DOHH2 (cell line): Measurements from ENCODE around the gene ABCC8.

ENCODE experiments used
- H3F3A ChIP-seq: fragments of 200-600 bp; sonication (generic), shearing (Covaris generic); 2 replicates; pipeline ENCODE4 v1.6.0; 2016; ENCODE audit warnings: antibody characterized with exemption, mild to moderate bottlenecking; ENCODE audit not compliant: control insufficient read depth, insufficient read depth
- H3K27ac ChIP-seq: fragments of 200-600 bp; sonication (generic); 2 replicates; pipeline ENCODE4 v1.5.1; 2014; ENCODE audit warnings: low read depth, mild to moderate bottlenecking, low read length, moderate library complexity
- H3K27me3 ChIP-seq: fragments of 200-600 bp; sonication (generic); 2 replicates; pipeline ENCODE4 v1.6.1; 2014; ENCODE audit warnings: mild to moderate bottlenecking, low read length, mixed read lengths; ENCODE audit not compliant: control insufficient read depth
- H3K36me3 ChIP-seq: fragments of 200-600 bp; sonication (generic); 2 replicates; pipeline ENCODE4 v1.6.1; 2014; ENCODE audit warnings: mild to moderate bottlenecking, low read length, moderate library complexity, mixed read lengths; ENCODE audit not compliant: control insufficient read depth
- H3K4me1 ChIP-seq: fragments of 200-600 bp; sonication (generic); 2 replicates; pipeline ENCODE4 v1.6.1; 2014; ENCODE audit warnings: mild to moderate bottlenecking, low read length, mixed read lengths; ENCODE audit not compliant: control insufficient read depth
- H3K4me2 ChIP-seq: fragments of 200-600 bp; sonication (generic); 2 replicates; pipeline ENCODE4 v1.6.0; 2014; ENCODE audit warnings: mild to moderate bottlenecking, low read length, moderate library complexity
- H3K4me3 ChIP-seq: fragments of 200-600 bp; sonication (generic); 2 replicates; pipeline ENCODE4 v1.5.1; 2014; ENCODE audit warnings: mild to moderate bottlenecking, low read length, mixed read lengths
- H3K79me2 ChIP-seq: fragments of 200-600 bp; sonication (generic); 2 replicates; pipeline ENCODE4 v1.6.1; 2014; ENCODE audit warnings: mild to moderate bottlenecking, low read length, mixed read lengths; ENCODE audit not compliant: control insufficient read depth
- H3K9me2 ChIP-seq: fragments of 200-600 bp; sonication (generic); replicated peaks from 2 replicates; pipeline ENCODE4 v1.6.1; 2014; ENCODE audit warnings: mild to moderate bottlenecking, low read length, mixed read lengths; ENCODE audit not compliant: control insufficient read depth
- H3K9me3 ChIP-seq: fragments of 200-600 bp; sonication (generic); 2 replicates; pipeline ENCODE4 v1.6.1; 2014; ENCODE audit warnings: antibody characterized with exemption, low read length, mixed read lengths; ENCODE audit not compliant: control insufficient read depth, insufficient read depth
- H4K20me1 ChIP-seq: fragments of 200-600 bp; sonication (generic); 2 replicates; pipeline ENCODE4 v1.6.0; 2014; ENCODE audit warnings: low read depth, mild to moderate bottlenecking, antibody characterized with exemption, low read length, moderate library complexity; ENCODE audit not compliant: control insufficient read depth, insufficient read depth
- EZH2phosphoT487 ChIP-seq: fragments of 200-600 bp; sonication (generic); IDR thresholded peaks from 2 replicates; pipeline ENCODE4 v1.6.1; 2017; ENCODE audit warnings: borderline replicate concordance, mild to moderate bottlenecking, antibody characterized with exemption, low read length, moderate library complexity, mixed read lengths
- TF ChIP-seq, protein P1 (sequence below): fragments of 200-600 bp; sonication (generic); IDR thresholded peaks from one replicate; pipeline ENCODE4 v1.5.1; 2014; ENCODE audit warnings: antibody characterized with exemption, mild to moderate bottlenecking, low read depth, low read length; ENCODE audit not compliant: poor library complexity, severe bottlenecking

Gene ABCC8

DNA sequence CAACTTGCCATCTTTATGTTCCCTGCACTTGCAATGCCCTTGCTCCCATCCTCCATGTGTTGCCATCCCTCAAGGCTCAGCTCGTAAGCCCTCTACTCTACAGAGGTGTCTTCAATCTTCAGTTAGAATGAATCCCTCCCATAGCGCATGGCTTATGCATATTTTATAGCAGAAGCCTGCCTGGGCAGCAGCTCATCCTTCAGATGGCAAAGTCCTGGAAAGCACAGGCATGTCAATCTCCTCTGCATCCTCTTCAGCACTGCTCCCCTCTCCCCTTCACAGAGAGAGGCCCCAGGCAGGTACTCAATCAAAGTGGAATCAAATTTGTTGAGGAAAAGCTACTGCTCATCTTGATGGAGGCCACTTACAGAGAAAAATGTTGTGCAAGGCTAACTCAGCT, 31.1 kb upstream of the ABCC8 start:
- no peaks in the 10 kb centered on the region for H4K20me1 ChIP-seq
- no peaks in the 10 kb centered on the region for H3K4me1 ChIP-seq
- no peaks in the 10 kb centered on the region for H3K36me3 ChIP-seq
- no peaks in the 10 kb centered on the region for H3K9me2 ChIP-seq
- H3K27me3 ChIP-seq: peaks cover 19% of the 10 kb centered on the region; the same call in 1 of the 2 replicates
- H3K4me3 ChIP-seq: no peak overlapping the region
- H3F3A ChIP-seq: no peaks in the 10 kb centered on the region
- H3K9me3 ChIP-seq: no peaks in the 10 kb centered on the region
- no peak overlapping the region for H3K4me2 ChIP-seq
- TF ChIP-seq, protein P1, sequence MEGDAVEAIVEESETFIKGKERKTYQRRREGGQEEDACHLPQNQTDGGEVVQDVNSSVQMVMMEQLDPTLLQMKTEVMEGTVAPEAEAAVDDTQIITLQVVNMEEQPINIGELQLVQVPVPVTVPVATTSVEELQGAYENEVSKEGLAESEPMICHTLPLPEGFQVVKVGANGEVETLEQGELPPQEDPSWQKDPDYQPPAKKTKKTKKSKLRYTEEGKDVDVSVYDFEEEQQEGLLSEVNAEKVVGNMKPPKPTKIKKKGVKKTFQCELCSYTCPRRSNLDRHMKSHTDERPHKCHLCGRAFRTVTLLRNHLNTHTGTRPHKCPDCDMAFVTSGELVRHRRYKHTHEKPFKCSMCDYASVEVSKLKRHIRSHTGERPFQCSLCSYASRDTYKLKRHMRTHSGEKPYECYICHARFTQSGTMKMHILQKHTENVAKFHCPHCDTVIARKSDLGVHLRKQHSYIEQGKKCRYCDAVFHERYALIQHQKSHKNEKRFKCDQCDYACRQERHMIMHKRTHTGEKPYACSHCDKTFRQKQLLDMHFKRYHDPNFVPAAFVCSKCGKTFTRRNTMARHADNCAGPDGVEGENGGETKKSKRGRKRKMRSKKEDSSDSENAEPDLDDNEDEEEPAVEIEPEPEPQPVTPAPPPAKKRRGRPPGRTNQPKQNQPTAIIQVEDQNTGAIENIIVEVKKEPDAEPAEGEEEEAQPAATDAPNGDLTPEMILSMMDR: no peak
- no peak for TF ChIP-seq EZH2phosphoT487
- no peaks in the 10 kb centered on the region for H3K79me2 ChIP-seq
- H3K27ac ChIP-seq: no peak overlapping the region

DNA sequence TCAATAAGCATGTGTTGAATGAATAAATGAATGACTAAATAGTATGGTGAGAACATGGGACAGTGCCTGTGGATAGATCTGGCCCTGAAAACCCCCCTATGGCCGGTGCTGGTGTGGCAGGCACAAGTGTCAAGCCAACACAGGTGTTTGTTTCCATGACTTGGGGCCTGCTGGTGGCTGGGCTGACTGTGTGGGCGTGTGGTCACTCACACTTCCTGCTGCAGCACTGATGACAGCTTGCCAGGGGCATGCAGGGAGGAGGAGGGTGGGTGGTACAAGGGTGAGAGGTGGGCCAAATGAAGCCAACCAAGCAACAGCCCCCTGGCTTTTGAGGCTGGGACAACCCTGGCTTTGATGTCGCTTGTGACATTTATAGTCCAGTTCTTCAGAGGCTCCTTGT, 30.3 kb upstream of the ABCC8 start:
- no peak overlapping the region for H3K4me2 ChIP-seq
- no peaks in the 10 kb centered on the region for H3K79me2 ChIP-seq
- no peak overlapping the region for H3K27ac ChIP-seq
- no peaks in the 10 kb centered on the region for H3K9me3 ChIP-seq
- H3K36me3 ChIP-seq: no peaks in the 10 kb centered on the region
- no peaks in the 10 kb centered on the region for H4K20me1 ChIP-seq
- no peaks in the 10 kb centered on the region for H3K9me2 ChIP-seq
- TF ChIP-seq EZH2phosphoT487: no peak
- TF ChIP-seq, protein P1: no peak
- no peaks in the 10 kb centered on the region for H3K4me1 ChIP-seq
- H3K4me3 ChIP-seq: no peak overlapping the region
- no peaks in the 10 kb centered on the region for H3F3A ChIP-seq
- peaks cover 15% of the 10 kb centered on the region; the same call in 1 of the 2 replicates for H3K27me3 ChIP-seq

DNA sequence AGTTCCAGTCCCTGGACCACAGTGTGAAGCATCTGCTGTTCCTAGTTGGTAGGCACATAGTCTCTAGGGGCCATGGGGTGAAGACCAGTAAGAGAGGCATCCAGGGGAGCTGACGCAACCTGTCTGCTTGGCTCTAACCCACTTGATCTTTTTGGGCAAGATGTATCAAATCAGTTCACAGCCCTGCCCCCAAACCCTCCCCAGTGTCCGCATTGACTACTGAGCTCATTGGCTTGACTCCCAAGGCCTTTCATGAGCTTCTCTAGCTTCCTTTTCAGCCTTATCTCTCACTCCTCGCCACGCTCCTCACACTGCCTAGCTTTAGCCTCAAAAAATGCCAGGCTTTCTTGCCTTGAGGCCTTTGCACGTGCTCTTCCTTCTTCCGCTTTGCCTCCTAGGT, 29.7 kb upstream of the ABCC8 start:
- H3K27me3 ChIP-seq: peaks cover 11% of the 10 kb centered on the region; the same call in 1 of the 2 replicates
- no peak overlapping the region for H3K27ac ChIP-seq
- no peaks in the 10 kb centered on the region for H4K20me1 ChIP-seq
- no peaks in the 10 kb centered on the region for H3K9me3 ChIP-seq
- no peak overlapping the region for H3K4me2 ChIP-seq
- H3K79me2 ChIP-seq: no peaks in the 10 kb centered on the region
- no peaks in the 10 kb centered on the region for H3K4me1 ChIP-seq
- H3K9me2 ChIP-seq: no peaks in the 10 kb centered on the region
- no peaks in the 10 kb centered on the region for H3K36me3 ChIP-seq
- no peaks in the 10 kb centered on the region for H3F3A ChIP-seq
- TF ChIP-seq, protein P1: no peak
- TF ChIP-seq EZH2phosphoT487: no peak
- no peak overlapping the region for H3K4me3 ChIP-seq

DNA sequence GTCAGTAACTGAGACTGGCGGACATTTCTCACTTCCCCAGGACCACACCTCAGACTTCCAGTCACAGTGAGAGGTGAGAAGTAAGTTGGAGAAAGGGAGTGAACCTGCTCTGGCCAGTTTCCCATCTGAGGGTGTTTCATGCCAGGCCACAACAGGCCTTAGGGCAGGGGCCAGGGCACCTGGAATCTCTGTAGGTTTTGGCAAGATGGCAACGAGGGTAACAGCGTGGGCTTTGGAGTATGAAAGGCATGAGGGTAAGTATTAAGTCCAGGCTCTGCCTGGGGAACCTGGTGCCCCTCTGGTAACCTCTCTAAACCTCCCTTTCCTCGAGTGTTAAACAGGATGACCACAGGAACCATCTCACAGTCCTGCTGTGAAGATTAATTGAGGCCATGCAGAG, 28.5 kb upstream of the ABCC8 start:
- TF ChIP-seq, protein P1: no peak
- TF ChIP-seq EZH2phosphoT487: no peak
- H3K27ac ChIP-seq: no peak overlapping the region
- H3K27me3 ChIP-seq: peaks cover 6% of the 10 kb centered on the region; the same call in 1 of the 2 replicates
- H3K36me3 ChIP-seq: no peaks in the 10 kb centered on the region
- H3K9me2 ChIP-seq: no peaks in the 10 kb centered on the region
- H3K79me2 ChIP-seq: no peaks in the 10 kb centered on the region
- no peaks in the 10 kb centered on the region for H3K4me1 ChIP-seq
- H3K9me3 ChIP-seq: no peaks in the 10 kb centered on the region
- H3F3A ChIP-seq: no peaks in the 10 kb centered on the region
- no peaks in the 10 kb centered on the region for H4K20me1 ChIP-seq
- no peak overlapping the region for H3K4me3 ChIP-seq
- no peak overlapping the region for H3K4me2 ChIP-seq
